IPS-11a (cell line): Measurements from ENCODE around the gene SIRPB2.

Experiments
- H3K4me3 ChIP-seq: one replicate; pipeline ENCODE4 v1.5.1; 2013; ENCODE audit warnings: low read depth, low read length, control low read depth

Gene SIRPB2

DNA sequence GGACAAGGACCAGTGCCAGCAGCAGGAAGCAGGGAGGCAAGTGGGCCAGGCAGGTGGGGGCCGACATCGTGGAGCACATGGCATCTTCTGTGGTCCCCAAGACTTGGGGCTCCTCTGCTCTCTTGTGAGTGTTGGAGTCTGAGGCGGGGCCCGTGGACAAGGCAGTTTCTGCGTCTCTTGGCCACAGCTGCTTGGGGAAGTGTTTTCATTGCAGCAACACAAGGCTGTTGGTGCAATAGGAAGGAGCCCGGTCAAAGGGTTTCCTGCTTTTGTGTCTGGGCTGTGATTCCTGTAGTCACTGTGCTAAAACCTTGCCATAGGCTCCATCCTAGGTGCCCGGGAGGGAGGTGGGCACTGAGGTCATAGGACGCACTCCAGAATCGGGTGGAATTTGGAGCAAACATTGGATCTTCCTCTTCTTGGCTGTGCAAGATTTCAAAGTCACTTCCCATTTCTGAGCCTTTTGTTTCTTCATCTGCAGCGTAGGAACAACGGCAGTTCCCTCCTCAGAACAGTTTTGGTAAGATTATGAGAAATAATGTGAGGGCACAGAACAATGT lies at the start of gene SIRPB2:
TSS of gene SIRPB2 (minus strand) at position 140 of the 560 bp plus-strand sequence. CDS start at position 79, 61 bp downstream.
- H3K4me3 ChIP-seq = no peak within 1 kb of the TSS

DNA sequence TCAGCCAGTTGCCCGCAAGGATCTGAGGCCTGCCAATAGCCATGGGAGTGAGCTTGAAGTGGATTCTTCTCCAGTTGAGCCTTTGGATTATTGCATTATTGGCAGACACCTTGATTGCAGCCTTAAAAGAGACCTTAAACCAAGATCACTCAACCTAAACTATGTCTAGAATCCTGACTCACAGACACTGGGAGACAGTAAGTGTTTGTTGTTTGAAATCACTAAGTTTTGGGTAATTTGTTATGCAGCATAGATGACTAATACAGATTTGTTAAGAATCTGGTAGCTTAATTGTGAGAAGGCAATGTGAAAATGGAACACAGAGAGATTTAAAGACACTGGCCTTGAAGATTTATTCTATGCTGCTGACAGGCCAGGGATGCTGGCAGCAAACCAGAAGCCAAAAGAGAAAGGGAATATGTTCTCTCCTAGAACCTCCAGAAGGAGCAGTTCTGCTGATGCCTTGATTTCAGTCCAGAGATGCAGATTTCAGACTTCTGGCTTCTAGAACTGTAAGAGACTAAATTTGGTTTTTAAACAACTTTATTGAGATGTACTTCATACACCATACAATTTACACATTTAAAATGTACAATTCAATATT lies 48.7 kb upstream of the SIRPB2 start:
- no peak overlapping the region for H3K4me3 ChIP-seq

DNA sequence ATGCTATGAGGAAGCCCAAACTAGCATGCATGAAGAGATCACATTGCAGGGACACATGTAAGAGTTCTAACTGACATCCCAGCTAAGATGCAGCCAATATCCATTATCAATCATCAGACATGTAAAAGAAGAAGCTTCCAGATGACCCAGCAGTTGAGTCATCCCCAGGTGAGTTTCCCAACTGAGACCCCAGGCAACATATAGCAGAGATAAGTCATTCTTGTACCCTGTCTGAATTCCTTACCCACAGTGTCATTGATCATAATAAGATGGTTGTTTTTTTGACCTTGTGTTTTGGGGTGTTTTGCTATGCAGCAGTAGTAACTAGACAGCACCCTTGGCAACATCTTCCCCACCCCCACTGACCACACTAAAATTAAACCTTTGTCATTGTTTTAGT lies 47.4 kb upstream of the SIRPB2 start:
- H3K4me3 ChIP-seq = no peak overlapping the region

GRCh38 chr20:1537731-1538058 lies 46.5 kb upstream of the SIRPB2 start:
- H3K4me3 ChIP-seq = no peak overlapping the region

GRCh38 chr20:1536893-1537730 lies 45.9 kb upstream of the SIRPB2 start:
- H3K4me3 ChIP-seq = no peak overlapping the region

DNA sequence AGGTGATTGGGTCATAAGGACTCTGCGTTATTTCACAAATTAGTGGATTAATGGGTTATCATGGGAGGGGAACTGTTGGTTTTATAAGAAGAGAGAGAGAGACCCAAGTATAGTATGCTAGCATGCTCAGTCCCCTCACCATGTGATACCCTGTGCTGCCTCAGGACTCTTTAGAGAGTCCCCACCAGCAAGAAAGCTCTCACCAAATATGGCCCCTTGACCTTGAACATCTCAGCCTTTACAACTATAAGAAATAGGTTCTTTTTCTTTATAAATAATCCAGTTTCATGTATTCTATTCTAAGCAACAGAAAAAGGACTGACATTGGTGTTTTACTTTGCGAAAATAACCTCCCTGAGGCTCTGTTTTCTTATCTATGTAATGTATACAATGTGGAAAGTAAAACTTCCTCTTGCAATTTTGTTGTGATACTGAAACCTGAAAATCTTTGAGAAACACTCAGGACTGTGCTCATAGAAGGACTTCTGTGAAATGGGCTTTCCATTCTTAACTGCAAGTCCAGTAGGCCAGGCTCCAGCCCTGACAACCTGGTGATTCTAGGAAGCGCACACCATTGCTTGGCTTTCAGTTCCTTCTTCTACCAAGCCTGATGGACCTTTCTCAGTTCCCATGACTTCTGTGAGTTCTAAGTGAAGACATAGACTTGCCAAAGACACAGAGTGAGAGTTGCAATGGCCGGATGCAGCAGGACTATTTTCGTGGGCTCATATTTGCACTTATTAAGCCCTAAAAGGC lies 44.4 kb upstream of the SIRPB2 start:
- H3K4me3 ChIP-seq = no peak overlapping the region

- no peak overlapping the region for H3K4me3 ChIP-seq
Observed at GRCh38 chr20:1534526-1534925, 43.3 kb upstream of the SIRPB2 start.

DNA sequence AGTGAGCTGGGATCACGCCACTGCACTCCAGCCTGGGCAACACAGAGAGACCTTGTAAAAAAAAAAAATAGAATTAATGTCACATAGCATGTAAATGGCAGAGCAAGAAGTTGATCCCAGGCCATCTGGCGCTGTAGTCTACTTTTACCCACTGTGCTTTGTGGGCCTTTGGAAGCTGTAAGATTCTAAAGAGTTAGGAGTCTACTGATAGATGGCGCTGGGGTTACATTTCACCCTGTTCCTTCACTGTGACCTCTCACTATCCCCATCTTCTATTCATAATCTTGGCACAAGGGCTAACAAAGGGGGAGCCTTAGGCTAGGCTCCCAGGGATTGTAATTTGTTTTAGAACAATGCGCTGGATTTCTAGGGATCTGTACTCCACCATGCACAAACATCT lies 41.8 kb upstream of the SIRPB2 start:
- no peak overlapping the region for H3K4me3 ChIP-seq

GRCh38 chr20:1528811-1529210 lies 37.6 kb upstream of the SIRPB2 start:
- no peak overlapping the region for H3K4me3 ChIP-seq

GRCh38 chr20:1527923-1528322 lies 36.7 kb upstream of the SIRPB2 start:
- H3K4me3 ChIP-seq = no peak overlapping the region

DNA sequence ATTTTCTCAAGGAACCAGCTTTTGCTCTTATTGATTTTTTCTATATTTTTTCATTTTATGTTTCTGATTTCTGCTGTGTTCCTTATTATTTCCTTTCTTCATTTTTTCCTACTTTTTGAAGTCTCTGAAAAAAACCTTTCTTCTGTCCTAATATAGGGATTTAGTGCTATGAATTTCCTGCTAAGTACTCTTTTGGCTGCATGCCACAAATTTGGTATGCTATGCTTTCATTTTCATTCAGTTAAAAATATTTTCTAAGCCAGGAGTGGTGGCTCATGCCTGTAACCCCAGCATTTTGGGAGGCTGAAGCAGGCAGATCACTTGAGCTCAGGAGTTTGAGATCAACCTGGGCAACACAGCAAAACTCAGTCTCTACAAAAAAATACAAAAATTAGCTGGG lies 35.7 kb upstream of the SIRPB2 start:
- no peak overlapping the region for H3K4me3 ChIP-seq

GRCh38 chr20:1526310-1526709 lies 35.1 kb upstream of the SIRPB2 start:
- no peak overlapping the region for H3K4me3 ChIP-seq

DNA sequence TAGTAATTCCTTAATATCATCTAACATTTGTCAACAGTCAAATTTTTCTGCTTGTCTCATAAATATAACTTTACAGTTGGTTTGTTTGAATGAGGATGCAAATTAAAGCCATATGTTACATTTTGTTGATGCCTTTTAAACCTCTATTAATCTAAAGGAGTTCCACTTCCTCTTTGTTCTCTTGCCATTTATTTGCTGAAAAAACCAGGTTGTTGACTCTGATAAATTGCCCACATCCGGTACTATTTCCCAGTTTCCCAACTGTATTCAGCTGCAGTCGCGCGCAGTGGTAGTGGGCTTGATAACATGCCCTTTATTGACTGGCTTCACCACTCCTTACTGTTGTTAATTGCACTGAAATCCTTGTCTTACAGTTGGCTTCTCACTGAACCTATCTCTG lies 32.8 kb upstream of the SIRPB2 start:
- no peak overlapping the region for H3K4me3 ChIP-seq

GRCh38 chr20:1517010-1517409 lies 25.8 kb upstream of the SIRPB2 start:
- no peak overlapping the region for H3K4me3 ChIP-seq

DNA sequence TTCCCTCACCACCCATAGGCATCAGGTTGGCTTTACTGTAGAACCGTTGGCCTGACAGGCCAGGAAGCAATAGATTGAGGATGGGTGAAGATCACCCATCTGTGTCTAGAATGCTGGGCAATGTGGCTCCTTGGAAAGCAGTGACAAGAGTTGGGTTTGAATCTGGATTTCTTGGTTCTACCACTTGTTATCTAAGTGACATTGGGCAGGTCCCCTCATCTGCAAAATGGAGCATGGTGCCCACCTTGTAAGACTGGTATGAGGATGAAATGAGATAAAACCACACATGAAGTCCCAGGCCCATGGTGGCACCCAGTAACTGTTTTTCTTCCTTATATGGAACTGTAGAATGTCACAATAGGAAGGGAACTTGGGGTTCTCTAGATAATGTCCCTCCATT lies 22.6 kb upstream of the SIRPB2 start:
- H3K4me3 ChIP-seq = no peak overlapping the region

DNA sequence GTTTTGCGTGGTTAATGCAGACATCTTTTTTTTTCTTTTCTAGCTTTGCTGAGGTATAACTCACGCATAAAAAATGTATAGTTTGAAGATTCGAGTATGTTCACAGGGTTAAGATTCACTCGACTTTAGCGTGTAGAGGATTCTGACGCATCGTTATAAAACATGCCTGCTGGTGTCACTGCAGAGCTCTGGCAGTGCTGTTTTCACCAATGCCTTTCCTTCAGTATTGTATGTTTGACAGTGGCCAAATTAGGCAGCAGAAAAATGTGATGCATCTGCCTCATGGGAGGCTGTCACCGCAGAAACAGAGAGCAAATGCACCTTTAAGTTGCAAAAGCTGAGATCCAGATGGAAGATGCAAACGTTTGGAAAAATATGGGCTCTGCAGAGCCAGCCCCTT lies 18.0 kb upstream of the SIRPB2 start:
- no peak overlapping the region for H3K4me3 ChIP-seq

DNA sequence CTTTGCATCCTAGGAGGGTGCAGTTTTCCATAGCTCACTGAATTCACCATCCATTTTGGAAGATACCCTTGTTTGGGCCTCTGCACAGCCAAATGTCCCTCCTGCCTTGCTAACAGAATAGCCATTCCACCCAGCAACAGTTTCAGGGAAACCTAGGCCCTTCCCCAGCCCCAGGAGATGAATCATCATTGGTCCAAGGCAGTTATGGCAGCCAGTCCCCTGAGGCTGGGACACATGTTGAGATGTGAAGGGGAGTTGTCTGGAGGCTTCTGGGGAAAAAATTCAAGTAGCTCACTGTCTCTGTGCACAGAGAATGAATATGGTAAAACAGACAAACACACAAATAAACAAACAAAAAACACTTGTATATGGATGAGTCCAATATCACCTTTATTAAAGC lies 17.4 kb upstream of the SIRPB2 start:
- H3K4me3 ChIP-seq = no peak overlapping the region

- H3K4me3 ChIP-seq = no peak overlapping the region
Observed at GRCh38 chr20:1507276-1507675, 16.1 kb upstream of the SIRPB2 start.

- H3K4me3 ChIP-seq = no peak overlapping the region
Observed at GRCh38 chr20:1505871-1506270, 14.7 kb upstream of the SIRPB2 start.

DNA sequence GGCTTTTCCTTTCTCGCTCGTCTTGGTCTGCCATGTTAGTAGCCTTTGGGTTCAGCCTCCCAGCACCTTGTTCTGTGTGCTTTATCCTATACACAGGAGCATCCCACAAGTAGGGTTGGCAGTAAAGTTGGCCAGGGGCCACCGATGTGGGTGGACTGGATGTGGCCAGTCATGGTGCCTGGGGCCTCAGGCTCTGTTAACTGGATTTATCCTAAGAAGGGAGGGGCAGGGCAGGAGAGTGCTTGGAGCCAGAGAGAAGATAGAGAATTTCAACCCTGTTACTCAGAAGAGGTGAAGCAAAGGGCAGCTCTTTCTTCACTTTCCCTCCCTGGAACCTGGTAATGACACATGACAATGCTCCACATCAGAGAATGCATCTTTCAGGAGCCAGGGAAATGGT lies 14.1 kb upstream of the SIRPB2 start:
- H3K4me3 ChIP-seq = no peak overlapping the region

DNA sequence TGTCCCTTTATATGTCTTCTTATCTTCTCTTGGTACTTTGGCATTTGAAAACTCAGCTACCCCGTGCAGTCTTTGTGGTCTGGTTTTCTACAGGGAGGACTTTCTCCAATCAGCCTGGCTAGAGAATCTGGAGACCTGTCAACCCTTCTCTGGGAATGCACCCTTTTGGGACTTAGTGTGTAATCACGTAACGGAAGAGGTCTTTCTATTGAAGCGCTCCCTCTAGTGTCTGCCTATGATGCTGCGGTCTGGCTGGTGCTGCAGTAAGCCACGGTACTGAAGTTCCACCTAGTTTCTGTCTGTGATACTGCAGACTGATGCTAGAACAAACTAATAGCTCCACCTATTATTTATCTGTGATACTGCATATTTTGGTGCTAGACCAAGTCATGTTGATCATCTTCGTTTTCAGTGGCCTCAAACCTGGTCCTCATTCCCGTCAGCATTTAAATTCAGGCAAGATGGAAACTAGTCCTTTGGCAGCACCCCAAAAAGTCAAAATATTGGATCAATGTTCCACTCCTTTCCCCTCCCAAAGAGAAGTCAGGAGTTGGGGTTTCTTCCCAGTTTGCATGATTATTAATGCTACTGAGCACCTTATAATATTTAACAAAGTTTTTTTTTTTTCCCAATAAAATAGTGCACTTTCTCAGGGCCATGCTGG lies 12.5 kb upstream of the SIRPB2 start:
- H3K4me3 ChIP-seq = no peak overlapping the region
